Gastrocnemius medialis (tissue), 4 donors: Measurements from ENCODE around the gene SCNN1G.

Experiments used
- CTCF ChIP-seq, 5 experiments: fragments of 450-650 bp in 3 of 5; fragments of 200-600 bp in 2 of 5; sonication (generic) in 2 of 5; IDR thresholded peaks in 4 of 5; conservative IDR thresholded peaks in 1 of 5; 1 replicate in 4 of 5; 2 replicates in 1 of 5; pipeline ENCODE4 v1.5.1; 2016 to 2019; ENCODE audit warnings: antibody characterized with exemption in 5 of 5, mild to moderate bottlenecking in 3 of 5, moderate library complexity in 3 of 5
- POLR2A ChIP-seq, 2 donors: fragments of 450-650 bp; IDR thresholded peaks; one replicate each; pipeline ENCODE4 v1.6.1; 2017; ENCODE audit warnings: antibody characterized with exemption in 2 of 2, mild to moderate bottlenecking in 2 of 2, moderate library complexity in 2 of 2

GRCh38 chr16:23182679-23183542 is at the start of gene SCNN1G:
- TF ChIP-seq CTCF (IDR thresholded peaks at IDR 0.05 in 4 of 5, conservative IDR thresholded peaks at IDR 0.05 in 1 of 5) (peak in 2 of 5 experiments; percentile 31 to 39), POLR2A (IDR thresholded peaks at IDR 0.05) (no peak)
